ENCODE data around the gene FAM168A.

The FAM168A gene

DNA sequence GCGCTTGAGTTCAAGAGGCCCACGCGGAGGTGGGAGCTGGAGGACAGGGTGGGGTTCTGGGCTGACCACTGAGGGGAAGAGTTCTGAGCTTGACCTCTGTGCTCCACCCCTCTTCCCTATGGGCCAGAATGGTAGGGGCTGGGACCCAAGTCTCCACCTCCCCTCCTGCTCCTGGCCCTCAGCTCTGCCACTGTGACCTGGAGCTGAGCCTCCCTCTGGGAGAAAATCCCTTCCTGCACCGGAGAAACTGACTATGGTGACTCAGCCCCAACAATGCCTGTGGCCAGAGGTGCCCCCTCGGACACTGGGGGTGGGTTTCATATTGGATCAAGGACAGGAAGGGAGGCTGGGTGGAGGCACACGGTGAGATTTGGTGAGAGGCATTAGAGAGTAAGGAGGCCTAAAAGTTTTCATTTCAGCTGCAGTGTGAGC, 198.7 kb downstream of the FAM168A start:
- DNase-seq, result no peak

DNA sequence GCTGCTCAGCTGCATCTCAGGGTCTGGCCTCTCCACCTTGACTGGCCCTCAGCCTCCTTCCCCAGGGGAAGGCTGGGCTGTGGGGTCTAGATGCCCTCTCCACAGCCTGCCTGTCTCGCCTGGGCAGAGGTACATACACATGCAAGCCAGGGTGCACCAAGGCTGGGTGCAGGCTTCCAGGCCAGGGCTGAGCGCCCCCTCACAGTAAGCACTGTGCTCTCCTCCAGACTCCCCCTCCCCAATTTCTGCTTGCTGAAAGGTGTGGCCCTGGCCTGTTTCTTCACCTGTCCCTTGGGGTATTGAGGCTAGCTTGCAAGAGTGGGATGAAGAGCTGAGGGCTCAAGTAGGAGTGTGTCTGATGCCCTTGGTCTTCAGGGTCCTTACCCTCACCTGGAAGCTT, 199.2 kb downstream of the FAM168A start:
- DNase-seq, result no peak

DNA sequence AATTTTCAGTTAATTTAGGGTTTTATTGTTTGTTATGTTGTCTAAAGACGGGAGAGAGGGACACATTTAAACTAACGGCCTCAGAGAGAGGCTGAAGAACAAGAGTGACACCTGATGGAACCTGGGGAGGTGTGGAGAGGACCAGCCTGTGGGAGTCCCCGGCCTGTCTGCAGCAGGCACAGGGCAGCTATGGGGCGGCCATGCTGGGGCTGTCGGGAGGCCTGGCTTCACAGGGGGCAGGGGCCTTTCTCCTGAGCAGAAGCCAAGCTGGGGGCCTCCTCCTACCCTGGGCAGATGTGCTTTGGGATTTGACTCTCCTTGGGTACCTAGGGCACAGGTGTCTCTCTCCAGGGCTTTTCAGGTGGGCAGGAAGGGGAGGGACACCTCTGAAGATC, 199.8 kb downstream of the FAM168A start:
- DNase-seq, result no peak

DNA sequence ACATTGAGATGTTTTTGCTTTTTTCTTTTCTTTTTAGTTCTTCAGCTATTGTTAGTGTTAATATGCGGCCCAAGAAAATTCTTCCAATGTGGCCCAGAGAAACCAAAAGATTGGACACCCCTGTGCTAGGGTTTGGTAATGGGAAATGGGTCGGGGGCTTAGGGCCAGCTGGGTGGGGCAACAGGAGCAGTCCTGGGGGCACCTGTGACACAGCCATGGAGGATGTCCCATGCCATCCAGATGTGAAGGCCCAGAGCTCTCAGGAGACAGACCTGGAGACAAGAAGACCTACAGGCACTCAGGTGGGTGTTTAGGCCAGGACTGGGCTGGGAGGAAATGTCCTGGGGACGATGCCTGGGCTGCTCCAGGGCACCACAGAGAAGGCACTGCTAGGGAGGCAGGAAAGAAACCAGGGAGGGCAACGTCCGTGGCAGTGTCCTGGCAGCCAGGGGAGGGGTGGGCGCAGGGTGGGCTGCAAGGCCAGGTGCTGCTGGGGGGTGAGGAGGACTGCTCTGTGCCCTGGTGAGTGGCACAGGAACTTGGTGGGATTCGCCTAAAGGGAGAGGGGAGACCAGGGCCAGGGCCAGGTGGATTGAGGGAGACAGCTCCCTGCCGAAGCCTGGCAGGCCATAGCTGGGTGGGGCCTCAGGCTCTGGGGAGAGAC, 200.3 kb downstream of the FAM168A start:
- DNase-seq, result no peak

DNA sequence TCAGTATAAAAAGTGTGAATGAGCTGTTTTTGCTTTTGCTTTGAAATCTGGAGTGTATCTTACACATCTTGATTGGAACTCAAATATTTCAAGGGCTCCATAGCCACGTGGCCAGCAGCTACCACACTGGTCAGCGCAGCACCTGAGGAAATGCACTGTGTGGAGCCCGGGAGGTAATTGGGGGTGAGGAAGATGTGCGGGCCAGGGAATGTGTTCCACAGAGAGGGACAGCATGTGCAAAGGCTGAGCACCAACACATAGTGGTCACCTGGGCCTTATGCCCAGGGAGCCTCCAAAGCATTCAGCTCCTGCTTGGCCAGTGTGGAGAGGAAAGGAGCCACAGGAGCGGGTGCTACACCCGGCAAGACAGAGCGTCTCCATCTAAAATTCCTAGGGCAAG, 200.9 kb downstream of the FAM168A start:
- no peak for DNase-seq

DNA sequence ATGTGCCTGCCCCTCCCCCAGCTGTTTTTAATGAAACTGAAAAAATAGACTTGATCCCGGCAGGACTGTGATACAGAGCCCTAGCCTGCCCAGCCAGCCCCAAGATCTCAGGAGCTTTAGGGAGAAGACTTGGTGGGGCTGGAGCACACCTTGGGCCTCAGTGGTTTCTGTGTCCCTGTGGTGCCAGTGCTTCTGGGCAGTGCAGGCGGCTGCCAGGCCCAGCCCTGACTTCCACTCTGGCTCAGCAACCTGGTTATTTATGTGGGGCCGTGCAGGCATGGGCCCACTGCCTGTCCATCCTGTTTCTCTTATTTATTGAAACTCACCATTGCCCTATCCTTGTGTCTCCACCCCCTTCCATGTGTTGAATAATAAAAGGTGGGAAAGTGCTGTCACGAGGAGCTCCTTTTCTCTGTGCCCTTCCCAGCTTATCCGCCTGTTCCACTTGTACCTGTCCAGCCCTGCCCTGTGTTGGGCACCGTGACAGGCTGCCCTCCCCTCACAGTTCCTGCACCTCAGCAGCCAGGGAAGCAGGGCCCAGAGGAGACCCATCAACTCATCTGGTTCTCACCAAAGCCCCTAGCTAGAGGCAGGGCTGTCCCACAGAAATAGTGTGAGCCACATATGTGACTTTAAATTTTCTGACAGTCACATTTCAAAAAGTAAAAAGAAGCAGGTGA, 201.5 kb downstream of the FAM168A start:
- DNase-seq, result no peak

DNA sequence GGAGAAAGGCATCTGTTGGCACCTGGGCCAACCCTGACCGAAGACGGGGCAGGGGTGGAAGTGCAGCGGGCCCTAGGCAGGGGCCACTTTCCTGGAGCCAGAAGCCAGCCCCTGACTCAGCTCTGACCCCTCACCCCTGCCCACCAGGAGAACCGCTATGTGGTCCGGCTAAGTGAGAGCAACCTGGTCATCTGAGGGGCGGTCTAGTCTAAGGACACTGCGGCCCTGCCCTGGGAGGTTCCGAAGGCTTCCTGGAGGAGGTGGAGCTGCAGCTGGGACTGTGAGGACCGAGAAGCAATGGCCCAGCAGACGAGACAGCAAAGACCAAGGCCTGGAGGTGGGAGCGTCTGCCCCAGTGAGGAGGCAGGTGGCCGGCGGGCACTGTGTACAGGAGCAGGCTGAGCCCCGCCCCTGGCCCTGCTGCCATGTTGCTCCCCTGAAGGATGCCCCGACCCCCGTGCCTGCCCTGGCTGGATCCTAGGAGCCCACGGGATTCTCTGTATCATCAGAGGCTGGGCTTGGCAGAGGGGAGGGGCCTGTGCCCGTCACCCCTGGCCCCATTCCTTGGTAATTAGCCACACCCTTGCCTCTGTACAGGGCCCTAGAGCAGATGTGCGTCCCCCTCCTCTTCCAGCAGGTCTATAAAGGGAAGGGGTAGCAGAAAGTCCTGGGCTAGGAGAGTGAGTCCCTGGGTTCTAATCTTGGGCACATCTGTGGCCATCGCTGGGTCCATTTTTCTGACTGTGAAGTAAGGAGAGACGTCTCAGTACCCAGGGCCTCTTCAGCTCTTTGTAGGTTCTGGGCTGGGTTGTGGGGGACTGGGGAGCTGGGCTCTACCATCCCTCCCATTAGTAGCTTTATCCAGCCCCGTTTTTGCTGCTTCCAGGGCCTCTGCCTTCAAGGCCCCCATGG, 202.4 kb downstream of the FAM168A start:
- no peak for DNase-seq

DNA sequence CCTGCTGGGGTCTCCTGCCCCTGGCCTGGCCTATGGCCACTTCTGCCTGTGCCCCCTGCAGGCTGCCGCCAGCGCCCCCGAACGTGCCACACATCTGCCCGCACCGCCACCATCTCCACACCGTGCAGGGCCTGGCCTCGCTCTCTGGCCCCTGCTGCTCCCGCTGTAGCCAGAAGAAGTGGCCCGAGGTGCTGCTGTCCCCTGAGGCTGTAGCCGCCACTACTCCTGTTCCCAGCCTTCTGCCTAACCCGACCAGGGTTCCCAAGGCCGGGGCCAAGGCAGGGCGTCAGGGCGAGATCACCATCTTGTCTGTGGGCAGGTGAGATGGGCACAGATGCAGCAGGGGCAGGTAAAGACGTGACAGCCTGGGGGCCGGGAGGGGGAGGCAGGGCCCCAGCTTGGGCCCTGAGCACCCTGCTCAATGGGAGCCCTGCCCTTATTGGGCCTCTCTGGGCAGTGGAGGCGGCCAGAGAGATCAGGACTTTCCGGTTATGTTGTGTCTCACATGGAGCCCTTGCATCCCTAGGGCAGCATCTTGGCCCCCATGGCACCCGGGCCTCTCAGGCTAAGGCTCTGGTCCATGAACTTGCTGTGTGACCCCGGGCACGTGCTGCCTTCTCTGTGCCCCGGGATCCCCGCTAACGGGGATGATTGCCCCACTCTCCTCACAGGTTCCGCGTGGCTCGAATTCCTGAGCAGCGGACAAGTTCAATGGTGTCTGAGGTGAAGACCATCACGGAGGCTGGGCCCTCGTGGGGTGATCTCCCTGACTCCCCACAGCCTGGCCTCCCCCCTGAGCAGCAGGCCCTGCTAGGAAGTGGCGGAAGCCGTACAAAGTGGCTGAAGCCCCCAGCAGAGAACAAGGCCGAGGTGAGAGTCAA, 203.3 kb downstream of the FAM168A start:
- no peak for DNase-seq

DNA sequence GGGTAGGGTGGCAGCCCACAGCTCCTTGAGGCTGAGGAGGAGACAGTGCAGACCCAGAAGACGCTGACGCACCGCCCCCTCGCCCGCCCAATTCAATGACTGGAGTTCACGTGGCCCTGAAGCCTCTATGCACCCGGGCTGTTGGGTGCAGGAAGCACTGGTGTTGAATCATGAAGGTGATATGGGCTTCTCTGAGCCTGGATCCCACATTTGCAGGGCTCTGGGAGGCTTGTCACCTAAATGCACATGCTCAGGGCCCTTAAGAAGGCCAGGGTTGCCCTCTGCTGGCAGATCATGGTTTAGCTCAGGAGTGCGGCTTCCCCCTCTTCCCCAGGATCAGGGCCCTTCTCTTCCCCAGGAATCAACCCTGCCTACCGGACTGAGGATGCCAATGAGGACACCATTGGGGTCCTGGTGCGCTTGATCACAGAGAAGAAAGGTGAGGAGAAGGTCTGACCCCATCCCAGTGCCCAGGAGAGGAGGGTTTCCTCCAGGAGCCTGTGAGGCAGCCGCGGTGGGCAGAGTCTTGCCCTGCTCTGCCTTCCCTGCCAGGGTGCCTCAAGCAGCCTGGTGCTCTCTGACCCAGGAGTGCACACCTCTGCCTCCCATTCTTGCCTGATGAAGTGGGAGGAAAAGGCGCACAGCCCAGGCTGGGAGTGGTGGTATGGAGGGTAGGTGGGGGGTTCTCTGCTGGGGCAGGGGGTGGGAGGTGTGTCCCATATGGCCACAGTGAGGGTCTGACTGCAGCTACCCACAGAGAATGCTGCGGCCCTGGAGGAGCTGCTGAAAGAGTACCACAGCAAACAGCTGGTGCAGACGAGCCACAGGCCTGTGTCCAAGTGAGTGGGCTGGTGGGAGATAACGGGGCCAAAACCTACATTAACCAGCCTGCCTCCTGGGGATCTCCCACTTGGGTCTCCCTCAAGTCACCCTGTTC, 204.2 kb downstream of the FAM168A start:
- DNase-seq, result peak; percentile 82 to 88 (median 84)

DNA sequence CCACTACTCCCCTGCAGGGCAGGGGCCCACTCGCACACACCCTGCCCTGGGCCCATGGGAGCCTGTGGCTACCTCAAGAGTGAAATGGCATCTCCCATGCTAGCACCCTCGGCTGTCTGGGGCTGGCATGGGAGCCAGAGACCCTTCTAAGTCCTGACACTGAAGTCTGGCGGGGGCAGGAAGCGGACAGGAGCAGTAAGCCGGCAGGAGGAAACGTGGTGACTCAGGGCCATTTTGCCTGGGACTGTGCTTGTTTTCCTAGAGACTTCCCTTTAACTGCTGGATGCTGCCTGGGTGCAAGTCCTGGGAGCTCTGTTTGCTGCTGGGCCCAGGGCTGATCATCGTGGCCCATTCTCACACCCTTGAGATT, 204.9 kb downstream of the FAM168A start:
- DNase-seq, result peak; percentile 43 to 62 (median 52)

DNA sequence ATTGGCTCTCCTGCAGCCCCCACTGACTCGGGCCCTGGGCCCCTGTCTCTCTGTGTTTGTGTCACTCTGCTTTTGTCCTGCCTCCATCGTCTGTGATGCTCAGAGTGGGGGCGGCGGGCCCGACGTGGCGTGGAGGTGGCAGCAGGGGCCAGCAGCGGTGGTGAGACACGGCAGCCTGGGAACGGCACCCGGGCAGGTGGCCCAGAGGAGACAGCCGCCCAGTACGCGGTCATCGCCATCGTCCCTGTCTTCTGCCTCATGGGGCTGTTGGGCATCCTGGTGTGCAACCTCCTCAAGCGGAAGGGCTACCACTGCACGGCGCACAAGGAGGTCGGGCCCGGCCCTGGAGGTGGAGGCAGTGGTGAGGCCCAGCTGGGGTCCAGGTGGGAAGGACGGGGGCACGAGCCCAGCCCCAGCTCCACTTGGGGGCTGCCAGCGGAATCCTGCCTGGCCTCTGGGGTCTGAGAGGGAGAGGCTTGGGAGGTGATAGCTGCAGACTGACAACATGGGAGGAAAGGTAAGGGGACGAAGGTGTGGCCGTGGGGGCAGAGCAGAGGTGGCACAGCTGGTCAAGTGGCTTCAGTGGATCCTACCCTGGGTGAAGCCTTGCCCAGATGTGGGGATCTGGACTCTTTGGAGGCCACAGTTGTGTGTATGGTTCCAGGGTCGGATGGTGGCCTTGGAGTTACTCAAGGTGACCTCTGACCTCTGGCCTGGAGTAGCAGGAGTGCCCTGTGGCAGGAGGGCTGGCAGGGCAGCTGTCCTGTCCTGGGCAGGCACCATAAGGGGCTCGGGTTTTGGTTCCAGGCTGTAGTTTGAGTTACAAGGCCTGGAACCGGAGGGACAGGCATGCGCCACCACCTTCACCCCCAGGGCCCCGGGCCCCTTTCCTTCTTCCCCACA, 205.6 kb downstream of the FAM168A start:
- no peak for DNase-seq

DNA sequence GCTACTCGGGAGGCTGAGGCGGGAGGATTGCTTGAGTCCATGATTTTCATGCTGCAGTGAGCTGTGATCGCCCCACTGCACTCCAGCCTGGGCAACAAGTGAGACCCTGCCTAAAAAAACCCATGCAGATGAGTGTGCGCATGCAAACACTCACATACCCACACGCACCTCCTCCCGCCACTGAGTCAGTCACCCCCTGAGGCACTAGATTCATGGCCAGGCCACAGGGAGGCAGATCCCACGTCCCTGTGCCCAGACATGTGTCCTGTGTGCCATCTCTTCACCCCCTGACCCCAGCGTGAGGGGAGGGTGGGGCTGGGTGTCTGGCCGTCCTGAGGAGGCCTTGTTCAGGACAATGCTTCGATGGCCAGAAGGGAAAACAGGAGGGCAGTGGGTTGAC, 206.2 kb downstream of the FAM168A start:
- DNase-seq, result no peak

DNA sequence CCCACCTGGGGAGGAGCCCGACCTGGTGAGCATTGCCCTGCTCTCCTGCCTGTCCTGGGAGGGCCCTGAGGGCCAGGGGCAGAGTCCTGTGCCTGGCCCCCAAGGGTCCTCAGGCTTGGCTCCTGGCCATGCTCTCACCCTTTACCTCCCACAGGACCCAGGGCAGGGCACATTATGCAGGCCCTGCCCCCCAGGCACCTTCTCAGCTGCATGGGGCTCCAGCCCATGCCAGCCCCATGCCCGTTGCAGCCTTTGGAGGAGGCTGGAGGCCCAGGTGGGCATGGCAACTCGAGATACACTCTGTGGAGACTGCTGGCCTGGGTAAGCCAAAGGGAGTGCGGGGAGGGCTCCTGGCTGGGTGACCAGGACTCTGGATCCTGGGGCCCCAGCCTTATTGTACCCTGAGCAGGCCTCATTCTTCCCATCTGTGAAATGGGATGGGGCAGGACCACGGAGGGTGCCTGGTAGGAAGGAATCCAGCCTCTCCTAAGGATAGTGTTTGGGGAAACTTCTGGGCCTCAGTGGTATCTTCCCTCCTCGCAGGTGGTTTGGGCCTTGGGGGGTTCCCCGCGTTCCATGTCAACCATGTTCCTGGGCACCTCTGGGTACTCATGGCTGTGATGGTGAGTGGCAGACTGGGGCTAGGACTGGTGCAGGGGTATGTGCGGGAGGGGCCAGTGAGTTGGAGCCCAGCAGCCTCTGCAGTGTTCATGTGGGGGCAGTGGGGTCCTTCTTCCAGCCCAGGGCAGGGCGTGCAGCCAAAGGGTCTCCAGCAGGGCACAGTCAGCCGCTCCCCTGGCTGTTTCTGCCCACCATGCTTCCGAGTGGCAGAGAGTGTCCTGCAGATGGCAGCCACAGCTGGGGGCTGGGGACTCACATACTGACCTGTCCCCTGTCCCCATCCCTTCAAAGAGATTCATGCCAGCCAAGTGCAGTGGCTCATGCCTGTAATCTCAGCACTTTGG, 207.0 kb downstream of the FAM168A start:
- no peak for DNase-seq

DNA sequence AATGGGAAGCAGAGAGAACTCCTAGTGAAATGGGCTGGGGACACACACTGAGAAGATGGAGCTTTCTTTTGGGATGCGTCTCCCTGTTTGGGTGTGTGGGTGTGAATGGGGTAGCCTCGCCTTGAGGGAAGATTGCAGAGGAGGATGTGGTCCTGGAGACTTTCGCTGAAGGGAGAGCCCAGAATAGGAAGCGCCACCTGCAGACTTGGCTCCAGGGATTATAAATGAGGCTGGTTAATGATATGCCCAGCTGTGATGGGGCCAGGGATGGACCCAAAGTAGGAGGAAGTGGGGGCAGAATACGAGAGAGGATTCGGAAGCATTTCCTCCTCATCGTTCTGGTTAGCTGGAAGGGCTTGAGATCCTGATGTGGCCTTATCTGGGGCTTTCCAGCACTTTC, 208.0 kb downstream of the FAM168A start:
- no peak for DNase-seq

DNA sequence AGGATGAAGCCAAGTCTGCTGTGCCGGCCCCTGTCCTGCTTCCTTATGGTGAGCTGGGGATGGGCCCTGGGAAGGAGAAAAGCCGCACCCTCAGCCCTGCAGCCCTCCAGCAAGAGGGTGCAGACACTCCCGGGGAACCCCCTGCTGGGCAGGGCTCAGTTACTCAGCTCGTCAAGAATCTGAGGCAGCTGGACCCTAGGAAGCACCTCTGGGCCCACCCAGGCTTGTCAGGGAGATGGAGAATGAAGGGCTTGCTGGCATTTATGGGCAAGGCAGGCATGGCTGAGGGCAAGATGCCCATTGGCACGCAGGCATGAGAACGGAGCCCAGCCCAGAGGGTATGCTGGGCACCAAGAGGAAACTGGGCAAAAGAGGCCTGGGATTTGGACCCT, 208.8 kb downstream of the FAM168A start:
- DNase-seq, result no peak

DNA sequence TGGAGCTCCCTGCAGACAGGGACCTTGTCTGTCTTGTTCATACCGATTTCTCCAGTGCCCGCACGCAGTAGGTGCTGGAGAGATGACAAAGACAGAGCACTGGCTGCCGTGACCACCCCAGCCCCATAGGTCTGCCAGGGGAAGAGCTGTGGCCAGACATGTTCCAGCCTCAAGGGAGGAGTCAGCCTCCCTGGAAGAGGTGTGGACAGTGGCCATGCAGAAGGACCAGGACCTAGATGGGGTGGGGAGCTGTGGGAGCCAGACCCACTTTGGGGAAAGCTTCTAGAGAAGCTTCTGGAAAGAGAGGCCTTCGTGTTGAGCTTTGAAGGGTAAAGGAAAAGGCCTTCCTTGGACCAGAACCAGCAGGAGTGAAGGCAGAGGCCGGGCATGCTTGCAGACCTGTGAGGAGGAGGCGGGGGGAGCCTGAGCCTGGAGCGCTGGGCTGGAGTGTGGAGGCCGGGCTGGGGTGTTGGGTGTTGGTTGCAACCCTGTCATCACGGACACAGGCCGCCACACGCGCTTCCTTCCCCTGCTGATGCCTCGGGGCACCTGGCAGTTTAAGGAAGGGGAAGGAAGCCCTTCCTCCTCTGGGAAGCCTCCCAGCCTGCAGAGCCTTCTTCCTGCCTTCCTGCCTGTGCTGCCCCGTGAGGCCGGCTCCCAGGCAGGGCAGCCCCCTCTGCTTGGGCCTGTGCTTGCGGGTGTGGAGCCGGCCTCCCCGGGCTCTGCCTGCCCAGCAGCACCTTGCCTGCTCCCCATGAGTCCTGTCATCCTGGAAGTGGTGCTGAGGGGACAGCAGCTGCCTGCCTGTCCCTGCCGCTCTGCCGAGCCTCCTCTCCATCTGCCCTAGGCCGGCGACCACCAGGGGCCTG, 209.4 kb downstream of the FAM168A start:
- peak; percentile 78 to 88 (median 82) for DNase-seq

DNA sequence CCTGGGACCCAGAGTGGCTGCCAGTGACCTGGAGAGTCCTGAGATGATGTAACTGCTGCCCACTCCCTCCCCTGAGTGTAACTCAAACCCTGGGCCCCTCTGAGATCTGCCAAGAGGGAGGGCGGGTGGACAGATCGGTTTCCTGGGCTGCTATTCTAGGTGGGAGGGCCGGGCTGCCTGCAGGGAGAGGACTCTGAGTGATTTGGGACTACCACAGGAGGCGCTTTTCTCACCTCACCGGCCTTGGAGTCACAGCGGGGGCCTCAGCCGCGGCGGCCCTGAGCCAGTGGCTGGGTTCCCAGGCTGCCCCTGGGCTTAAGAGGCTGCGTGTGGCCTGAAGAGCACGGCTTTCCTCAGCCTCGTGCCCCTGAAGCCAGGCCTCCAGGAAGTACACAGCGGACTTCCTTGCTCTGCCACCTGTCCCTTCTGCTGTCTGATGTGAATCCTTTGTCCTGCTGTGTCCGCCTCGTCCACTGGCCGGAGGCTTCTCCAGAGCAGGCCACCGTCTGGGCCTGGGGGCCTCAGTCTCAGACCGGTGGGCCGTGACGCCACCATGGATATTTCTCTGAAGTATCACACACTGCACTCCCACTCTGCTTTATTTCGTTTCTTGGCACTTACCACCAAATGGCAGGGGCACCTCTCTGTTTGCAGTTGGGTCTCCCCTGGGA, 210.2 kb downstream of the FAM168A start:
- peak; percentile 34 to 60 (median 45) for DNase-seq

Measured in suppressor macrophage (primary cell).